Measurements from ENCODE around the gene NHSL1. TPM values are rescaled to one million over a fixed set of nuclear protein-coding genes. Genes with fewer than 3 reads are reported as not detected.

The NHSL1 gene
- total RNA-seq, 1 experiment from 2014 or later: 41.9 TPM

DNA sequence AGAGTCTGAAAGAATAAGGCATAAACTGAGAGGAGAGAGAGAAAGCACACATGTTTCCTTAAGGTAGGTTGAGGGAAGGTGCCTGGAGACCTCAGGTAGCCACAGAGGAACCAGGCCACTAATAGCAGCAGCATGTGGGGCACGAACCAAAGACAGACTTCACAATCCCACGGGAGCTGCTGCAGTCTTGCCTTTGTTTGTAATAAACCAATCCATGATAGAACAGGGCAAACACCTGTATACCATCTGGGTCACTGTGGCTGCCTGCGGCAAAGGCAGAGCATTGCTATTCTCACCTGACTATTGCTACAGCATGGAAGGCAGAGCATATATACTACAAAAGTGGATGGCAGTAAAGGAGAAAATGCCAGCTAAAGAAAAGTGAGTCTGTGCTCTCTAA, 59.0 kb downstream of the NHSL1 start:
- Histone ChIP-seq H3K36me3 (ENCODE audit: control insufficient read depth, insufficient read depth, low read length) (no peaks in the 10 kb centered on the region), H3K9me3 (no peaks in the 10 kb centered on the region), H3K4me3 (ENCODE audit: low read depth, low read length) (no peak overlapping the region), H3K4me1 (no peaks in the 10 kb centered on the region), H3K27me3 (replicated peaks; ENCODE audit: control insufficient read depth, insufficient read depth, low read length) (no peaks in the 10 kb centered on the region)
- H3K36me3 Mint-ChIP-seq (ENCODE audit: insufficient read depth, unreplicated experiment): peaks cover 14% of the 10 kb centered on the region
- intact Hi-C loops (cut with micrococcal nuclease; ENCODE audit: unreplicated experiment): no loop called here
- no TSS peak for BruUV-seq (replicated peaks)
- no peak for DNase-seq
- ChIA-PET CTCF (no interaction called here), POLR2A (no interaction called here)
- H3K27me3 Mint-ChIP-seq (ENCODE audit: insufficient read depth, unreplicated experiment): no peaks in the 10 kb centered on the region
- no peak overlapping the region for H3K4me3 Mint-ChIP-seq (ENCODE audit: unreplicated experiment)
- no peaks in the 10 kb centered on the region for H3K4me1 Mint-ChIP-seq (ENCODE audit: low read depth, unreplicated experiment)
- no peak overlapping the region for H3K27ac Mint-ChIP-seq (ENCODE audit: unreplicated experiment)
- TF ChIP-seq CTCF (IDR thresholded peaks at IDR 0.05; ENCODE audit: insufficient read depth in 1 of 2, low read depth in 1 of 2, low read length in 1 of 2, severe bottlenecking in 1 of 2, unreplicated experiment in 1 of 2): no peak
- H3K9me3 Mint-ChIP-seq (ENCODE audit: unreplicated experiment): no peaks in the 10 kb centered on the region

GRCh38 chr6:138439546-138439945, 59.7 kb downstream of the NHSL1 start:
- Mint-ChIP-seq H3K4me3 (ENCODE audit: unreplicated experiment) (no peak overlapping the region), H3K9me3 (ENCODE audit: unreplicated experiment) (no peaks in the 10 kb centered on the region), H3K4me1 (ENCODE audit: low read depth, unreplicated experiment) (no peaks in the 10 kb centered on the region), H3K27me3 (ENCODE audit: insufficient read depth, unreplicated experiment) (no peaks in the 10 kb centered on the region), H3K27ac (ENCODE audit: unreplicated experiment) (no peak overlapping the region), H3K36me3 (ENCODE audit: insufficient read depth, unreplicated experiment) (peaks cover 14% of the 10 kb centered on the region)
- Histone ChIP-seq H3K4me1 (no peaks in the 10 kb centered on the region), H3K27me3 (replicated peaks; ENCODE audit: control insufficient read depth, insufficient read depth, low read length) (no peaks in the 10 kb centered on the region), H3K9me3 (no peaks in the 10 kb centered on the region), H3K36me3 (ENCODE audit: control insufficient read depth, insufficient read depth, low read length) (no peaks in the 10 kb centered on the region), H3K4me3 (ENCODE audit: low read depth, low read length) (no peak overlapping the region)
- no TSS peak for BruUV-seq (replicated peaks)
- CTCF ChIA-PET: no interaction called here
- no peak for DNase-seq
- POLR2A ChIA-PET: no interaction called here
- intact Hi-C loops (cut with micrococcal nuclease; ENCODE audit: unreplicated experiment): no loop called here
- no peak for TF ChIP-seq CTCF (IDR thresholded peaks at IDR 0.05; ENCODE audit: insufficient read depth in 1 of 2, low read depth in 1 of 2, low read length in 1 of 2, severe bottlenecking in 1 of 2, unreplicated experiment in 1 of 2)

DNA sequence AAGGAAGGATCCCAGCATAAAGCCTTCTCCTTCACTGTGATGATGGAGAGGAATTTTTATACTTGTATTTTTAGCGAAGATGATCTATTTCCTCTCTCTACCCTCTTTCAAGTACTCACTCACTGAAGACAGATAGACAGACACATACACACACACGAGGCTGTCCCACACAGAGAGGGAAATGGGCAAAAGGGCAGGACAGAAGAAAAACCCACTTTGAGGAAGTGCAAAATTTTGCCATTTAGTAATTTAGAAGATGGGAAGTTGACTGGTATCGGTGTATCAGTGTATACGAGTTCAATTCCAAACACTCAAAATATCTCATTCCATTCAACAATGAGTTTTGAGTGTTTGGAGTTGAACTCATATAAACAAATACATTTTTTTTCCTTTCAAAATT, 64.4 kb downstream of the NHSL1 start:
- no peaks in the 10 kb centered on the region for H3K4me1 ChIP-seq
- H3K27me3 ChIP-seq (replicated peaks; ENCODE audit: control insufficient read depth, insufficient read depth, low read length): no peaks in the 10 kb centered on the region
- no peak for DNase-seq
- peaks cover 24% of the 10 kb centered on the region for H3K36me3 Mint-ChIP-seq (ENCODE audit: insufficient read depth, unreplicated experiment)
- no peak for TF ChIP-seq CTCF (IDR thresholded peaks at IDR 0.05; ENCODE audit: insufficient read depth in 1 of 2, low read depth in 1 of 2, low read length in 1 of 2, severe bottlenecking in 1 of 2, unreplicated experiment in 1 of 2)
- H3K9me3 Mint-ChIP-seq (ENCODE audit: unreplicated experiment): no peaks in the 10 kb centered on the region
- ChIA-PET POLR2A (no interaction called here), CTCF (interaction anchor here (0.7 kb wide), 1 partner anchor 52 kb away, joined by 4 read pairs; no protein-coding TSS in a partner anchor)
- H3K36me3 ChIP-seq (ENCODE audit: control insufficient read depth, insufficient read depth, low read length): no peaks in the 10 kb centered on the region
- intact Hi-C loops (cut with micrococcal nuclease; ENCODE audit: unreplicated experiment): no loop called here
- H3K4me3 ChIP-seq (ENCODE audit: low read depth, low read length): no peak overlapping the region
- BruUV-seq (replicated peaks): no TSS peak
- no peaks in the 10 kb centered on the region for H3K4me1 Mint-ChIP-seq (ENCODE audit: low read depth, unreplicated experiment)
- H3K4me3 Mint-ChIP-seq (ENCODE audit: unreplicated experiment): no peak overlapping the region
- no peak overlapping the region for H3K27ac Mint-ChIP-seq (ENCODE audit: unreplicated experiment)
- no peaks in the 10 kb centered on the region for H3K9me3 ChIP-seq
- no peaks in the 10 kb centered on the region for H3K27me3 Mint-ChIP-seq (ENCODE audit: insufficient read depth, unreplicated experiment)
